Activated CD4-positive, alpha-beta T cell treated with anti-CD3 and anti-CD28 coated beads, Interleukin-2, amount 50 U/mL, for 48 hours (primary cell): ENCODE measurements around the gene B4GALNT3.

Source experiments
- DNase-seq, 2 experiments: peaks; one replicate each; pipeline ENCODE4 v3.0.0-alpha.2; 2020

B4GALNT3 gene

GRCh38 chr12:510071-510825 is 50.5 kb downstream of the B4GALNT3 start:
- DNase-seq: no peak

DNA sequence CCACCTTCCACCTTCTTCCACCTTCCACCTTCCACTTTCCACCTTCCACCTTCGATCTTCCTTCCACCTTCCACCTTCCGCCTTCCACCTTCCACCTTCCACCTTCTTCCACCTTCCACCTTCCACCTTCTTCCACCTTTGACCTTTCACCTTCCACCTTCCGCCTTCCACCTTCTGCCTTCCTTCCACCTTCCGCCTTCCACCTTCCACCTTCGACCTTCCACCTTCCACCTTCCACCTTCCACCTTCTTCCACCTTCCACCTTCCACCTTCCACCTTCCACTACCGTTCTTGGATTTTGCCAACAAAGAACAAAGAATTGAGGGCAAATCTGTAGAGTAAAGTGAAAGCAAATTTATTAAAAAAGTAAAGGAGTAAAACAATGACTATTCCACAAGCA is 53.2 kb downstream of the B4GALNT3 start:
- no peak for DNase-seq

GRCh38 chr12:513446-513845 is 53.7 kb downstream of the B4GALNT3 start:
- DNase-seq: no peak

DNA sequence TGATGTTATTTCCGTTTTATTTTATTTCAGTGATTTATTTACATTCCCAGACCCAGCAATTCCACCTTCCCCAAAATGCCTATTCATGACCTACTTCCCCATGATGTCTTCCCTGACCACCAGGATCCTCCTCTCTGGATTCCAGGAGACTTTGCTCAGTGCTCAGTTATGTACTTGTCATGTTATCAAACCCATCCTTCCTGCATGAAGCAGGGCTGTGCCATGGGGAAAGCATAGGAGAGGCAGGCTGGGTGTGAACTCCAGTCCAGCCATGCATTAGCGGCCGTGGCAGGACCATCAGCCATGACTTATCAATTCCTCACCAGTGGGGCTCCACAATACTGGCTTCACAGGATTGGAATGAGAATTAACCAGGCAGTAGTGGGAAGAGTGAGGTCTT is 57.8 kb downstream of the B4GALNT3 start:
- no peak for DNase-seq

DNA sequence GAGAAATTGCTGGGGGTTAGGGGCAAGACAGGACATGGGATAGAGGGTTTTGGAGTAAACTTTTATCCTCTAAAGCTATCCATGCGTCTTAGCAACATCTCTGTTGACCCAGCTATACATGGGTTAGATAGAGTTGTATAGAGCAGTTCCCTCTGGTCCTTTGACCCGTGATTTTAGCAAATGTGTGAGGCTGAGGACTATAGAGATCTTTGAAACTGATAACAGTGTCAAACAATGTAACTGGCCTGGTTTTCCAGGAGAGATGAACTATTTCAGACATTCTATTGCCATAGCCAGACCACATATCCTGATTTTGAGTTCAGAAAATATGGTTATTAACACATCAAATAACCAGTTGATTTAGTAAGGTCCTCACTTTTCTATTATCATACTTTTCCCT is 60.4 kb downstream of the B4GALNT3 start:
- no peak for DNase-seq

DNA sequence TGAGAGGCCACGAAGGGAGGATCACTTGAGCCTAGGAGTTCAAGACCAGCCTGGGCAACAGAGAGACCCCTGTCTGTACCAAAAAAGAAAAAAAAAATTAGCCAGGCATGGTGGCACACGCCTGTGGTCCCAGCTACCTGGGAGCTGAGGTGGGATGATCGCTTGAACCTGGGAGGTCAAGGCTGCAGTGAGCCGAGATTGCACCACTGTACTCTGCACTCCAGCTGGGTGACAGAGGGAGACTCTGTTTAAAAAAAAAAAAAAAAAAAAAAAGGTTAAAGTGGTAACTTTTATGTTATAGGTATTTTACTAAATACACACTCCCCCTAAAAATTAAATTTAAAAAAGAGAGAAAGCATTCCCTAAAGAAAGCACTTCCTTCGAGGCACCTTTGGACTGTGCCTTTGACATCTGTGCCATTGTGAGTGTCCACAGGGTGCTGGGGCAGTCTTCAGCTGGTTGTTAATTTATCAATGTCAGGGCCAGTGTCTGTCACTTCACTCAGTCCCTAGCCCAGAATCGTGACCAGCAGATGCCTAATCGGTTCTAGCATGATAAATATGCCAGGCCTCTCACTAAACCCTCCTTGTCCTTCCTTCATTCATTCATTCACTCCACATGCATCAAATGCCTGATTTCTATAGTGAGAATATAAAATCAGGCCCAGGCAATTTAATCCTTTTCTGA is 63.1 kb downstream of the B4GALNT3 start:
- no peak for DNase-seq

DNA sequence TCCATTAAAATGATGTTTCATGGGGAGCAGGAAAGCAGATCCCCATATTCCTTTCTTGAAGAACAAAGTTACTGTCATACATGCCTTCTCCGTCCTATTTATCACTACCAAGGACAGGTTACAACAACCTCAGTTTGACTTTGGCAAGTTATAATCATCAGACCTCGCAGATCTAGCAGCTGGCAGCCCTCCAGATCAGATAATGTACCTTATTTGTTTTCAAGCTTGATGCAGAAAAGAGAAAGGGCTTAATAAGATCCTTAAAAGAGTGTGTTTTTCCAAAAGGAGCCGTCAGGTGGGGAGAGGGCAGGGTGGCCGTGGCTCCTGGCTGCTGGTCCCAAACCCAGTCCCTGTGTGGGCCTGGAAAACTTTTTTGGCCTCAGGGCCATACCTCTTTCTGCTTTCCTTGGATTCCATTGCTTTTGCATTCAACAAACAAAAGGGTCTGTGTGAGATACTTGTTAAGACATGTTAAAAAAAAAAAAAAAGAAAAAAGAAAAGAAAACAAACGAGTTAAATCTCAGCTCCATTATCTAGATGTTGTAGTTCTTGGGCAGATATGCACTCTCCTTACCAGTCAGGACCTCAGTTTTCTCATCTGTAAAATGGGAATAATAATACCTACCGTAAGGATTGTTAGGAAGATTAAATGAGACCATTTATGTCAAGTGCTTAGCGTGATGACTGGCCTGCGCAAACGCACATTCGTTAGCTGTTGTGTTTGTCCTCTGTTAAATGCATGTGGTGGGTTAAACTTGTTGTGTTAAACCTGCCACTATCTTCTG is 64.6 kb downstream of the B4GALNT3 start:
- no peak for DNase-seq

GRCh38 chr12:526089-526488 is 66.3 kb downstream of the B4GALNT3 start:
- no peak for DNase-seq

- no peak for DNase-seq
Measured at GRCh38 chr12:527241-527640, 67.5 kb downstream of the B4GALNT3 start.

GRCh38 chr12:527729-528128 is 68.0 kb downstream of the B4GALNT3 start:
- DNase-seq: no peak

- DNase-seq: no peak
Measured at GRCh38 chr12:530308-530707, 70.6 kb downstream of the B4GALNT3 start.

- no peak for DNase-seq
Measured at GRCh38 chr12:530821-531220, 71.1 kb downstream of the B4GALNT3 start.

- DNase-seq: no peak
Measured at GRCh38 chr12:531951-532585, 72.3 kb downstream of the B4GALNT3 start.

DNA sequence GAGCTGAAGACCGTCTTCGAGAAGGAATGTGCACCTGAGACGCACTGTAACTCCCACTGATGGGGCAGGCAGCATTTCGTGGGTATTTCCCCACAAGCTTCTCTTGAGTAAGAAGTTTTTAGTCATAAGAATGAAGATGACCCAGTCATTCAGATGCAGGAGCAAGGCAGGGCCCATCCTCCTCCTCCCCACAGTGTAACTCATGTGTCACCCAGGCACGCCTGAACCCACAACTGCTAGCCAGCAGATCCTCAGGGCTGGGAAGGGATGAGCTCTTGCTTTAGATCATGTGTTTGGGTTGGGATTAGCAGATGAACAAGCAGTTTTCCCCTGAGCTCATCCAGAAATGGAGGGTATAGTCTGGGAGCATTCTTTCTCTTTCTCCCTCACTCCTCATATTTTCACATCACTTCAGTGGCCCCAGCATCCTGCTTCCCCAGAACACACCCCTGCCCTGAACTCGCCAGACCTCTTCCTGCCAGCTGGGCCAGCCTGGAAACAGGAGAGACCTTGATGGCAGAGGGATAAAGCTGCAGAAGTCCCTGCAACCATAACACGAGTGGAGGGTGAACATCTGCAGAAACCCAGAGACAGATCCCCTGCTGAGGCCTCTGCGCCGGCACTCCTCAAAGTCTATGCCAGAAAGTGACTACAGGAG is 73.3 kb downstream of the B4GALNT3 start:
- no peak for DNase-seq

- DNase-seq: no peak
Measured at GRCh38 chr12:533718-534117, 74.0 kb downstream of the B4GALNT3 start.

DNA sequence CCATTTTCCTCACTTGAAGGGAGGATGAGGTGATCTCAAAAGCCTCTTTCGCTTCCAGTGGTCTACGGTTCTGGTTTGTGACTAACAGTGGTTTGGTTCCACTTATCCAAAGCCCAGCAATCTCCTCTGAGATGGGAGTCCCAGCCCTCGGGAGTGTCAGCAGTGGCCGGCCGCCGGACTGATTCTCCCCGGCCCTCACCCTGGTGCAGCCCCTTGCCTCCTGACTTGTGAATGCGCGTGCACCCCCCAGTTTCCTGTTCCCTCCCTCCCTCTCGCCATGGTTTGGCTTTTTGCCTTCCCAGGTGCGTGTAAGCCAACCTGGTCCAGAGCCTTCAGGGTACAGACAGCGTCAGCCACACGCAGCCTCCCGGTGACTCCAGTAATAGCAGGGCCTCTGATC is 74.5 kb downstream of the B4GALNT3 start:
- no peak for DNase-seq

GRCh38 chr12:535396-535795 is 75.7 kb downstream of the B4GALNT3 start:
- DNase-seq: no peak

DNA sequence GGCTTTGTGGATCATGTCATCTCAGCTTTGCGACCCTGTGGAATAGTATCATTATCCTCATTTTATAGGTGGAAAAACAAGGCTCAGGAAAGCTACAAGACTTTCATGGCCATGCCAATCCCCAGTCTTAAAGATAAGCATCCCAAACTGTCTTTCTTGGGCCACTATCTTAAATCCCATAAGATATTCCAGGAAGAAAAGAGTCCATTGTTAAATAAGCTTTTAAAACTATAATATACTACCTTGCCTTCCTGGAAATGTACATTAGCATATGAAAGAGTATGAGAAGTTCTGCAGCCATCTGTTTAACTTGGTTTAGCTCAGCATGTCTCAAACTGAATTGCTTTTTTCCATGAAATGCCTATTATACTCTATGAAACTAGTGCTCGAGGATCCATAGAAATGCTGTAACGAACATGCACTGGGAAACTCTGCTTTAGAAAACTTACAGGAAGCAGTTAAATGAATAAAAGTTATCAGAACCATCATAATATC is 77.1 kb downstream of the B4GALNT3 start:
- DNase-seq: no peak

- no peak for DNase-seq
Measured at GRCh38 chr12:537772-538171, 78.0 kb downstream of the B4GALNT3 start.

GRCh38 chr12:538731-539539 is 79.2 kb downstream of the B4GALNT3 start:
- DNase-seq: no peak

- DNase-seq: no peak
Measured at GRCh38 chr12:539540-540310, 80.0 kb downstream of the B4GALNT3 start.
